Forelimb muscle (tissue), 1 donor: ENCODE results near the gene SMC6. TPM values are rescaled to one million over a fixed set of nuclear protein-coding genes. Genes with fewer than 3 reads are reported as not detected.

Source experiments
- DNase-seq: peaks from one replicate; pipeline ENCODE4 v3.0.0-alpha.2; 2013; ENCODE audit warnings: low read depth
- polyA plus RNA-seq: library from polyadenylated mRNA; unstranded; fragments of 120-200 nt; gene quantifications from one replicate; pipeline ENCODE4 v1.2.1, GENCODE V29; 2013; ENCODE audit not compliant: insufficient read length

Gene SMC6
- polyA plus RNA-seq, 1 donor, result 42.1 TPM

DNA sequence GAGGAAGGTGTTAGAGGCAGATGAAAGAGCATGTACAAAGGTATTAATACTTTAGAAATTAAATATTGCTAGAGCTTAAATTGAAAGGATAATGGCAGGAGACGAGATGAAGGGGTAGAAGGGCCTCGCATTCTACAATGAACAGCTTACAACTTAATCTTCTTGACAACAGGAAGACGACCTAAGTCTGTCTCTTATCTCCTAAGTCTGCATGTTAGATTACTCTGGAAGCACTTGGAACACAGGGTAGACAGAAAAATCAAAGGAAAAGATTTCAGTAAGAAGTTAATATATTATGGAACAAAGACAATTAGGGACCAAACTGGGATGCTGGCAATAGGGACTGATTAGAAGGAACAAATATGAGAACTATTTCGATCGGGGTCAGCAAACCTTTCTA, 34.9 kb downstream of the SMC6 start:
- DNase-seq, result no peak

- DNase-seq, result no peak
These were observed 35.9 kb downstream of the SMC6 start for GRCh38 chr2:17717666-17718065.

DNA sequence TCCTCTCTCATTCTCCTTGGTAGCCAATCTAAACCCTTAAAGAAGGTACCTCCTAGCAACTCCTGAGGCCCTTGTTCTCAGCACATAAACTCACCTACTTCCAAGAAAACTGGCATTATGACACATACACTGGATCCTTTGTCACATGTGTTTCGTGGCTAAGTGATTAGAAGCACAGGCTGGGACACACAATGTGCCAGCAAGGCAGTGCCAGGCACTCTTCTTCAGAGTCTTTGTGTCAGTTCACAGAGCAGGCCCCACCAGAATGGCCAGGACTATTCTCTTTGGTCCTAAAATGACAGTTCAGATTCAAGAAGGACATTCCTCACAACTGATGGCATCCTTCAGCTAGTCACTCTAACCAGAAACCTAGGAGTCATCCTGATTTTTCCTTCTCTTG, 40.3 kb downstream of the SMC6 start:
- DNase-seq, result no peak

DNA sequence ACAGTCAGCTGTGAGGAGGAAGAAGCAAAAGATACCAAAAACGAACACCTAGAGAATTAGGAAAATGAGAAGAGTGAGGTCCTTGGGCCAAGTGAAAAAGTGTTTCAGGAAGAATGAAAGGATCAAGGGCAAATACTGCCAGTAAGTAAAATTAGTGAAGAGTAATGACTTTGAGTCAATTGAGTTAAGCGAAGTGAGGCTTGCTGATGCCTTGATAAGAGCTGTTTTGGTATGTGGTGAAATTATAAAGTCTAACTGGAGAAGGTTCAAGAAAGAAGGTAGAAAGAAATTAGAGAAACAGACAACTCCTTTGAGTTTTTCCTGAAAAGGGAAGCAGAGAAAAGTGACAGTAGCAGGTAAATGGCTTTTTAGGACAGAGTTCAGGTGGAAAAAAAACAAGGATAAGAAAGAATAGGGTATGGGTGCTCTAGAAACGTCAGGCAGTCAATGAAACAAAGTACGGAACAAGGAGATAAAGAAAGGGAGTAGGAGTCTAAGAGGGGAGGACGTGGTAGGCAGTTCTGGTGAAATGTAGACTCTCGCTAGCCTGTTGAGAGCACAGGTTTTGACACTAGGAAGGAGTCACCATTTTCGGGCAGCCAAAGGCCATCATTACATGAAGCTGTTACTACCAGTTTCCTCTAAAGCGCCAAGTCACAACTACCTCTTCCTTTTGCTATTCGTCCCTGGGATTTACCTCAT, 42.9 kb downstream of the SMC6 start:
- DNase-seq, result no peak

- no peak for DNase-seq
These were observed 43.7 kb downstream of the SMC6 start for GRCh38 chr2:17709897-17710296.

DNA sequence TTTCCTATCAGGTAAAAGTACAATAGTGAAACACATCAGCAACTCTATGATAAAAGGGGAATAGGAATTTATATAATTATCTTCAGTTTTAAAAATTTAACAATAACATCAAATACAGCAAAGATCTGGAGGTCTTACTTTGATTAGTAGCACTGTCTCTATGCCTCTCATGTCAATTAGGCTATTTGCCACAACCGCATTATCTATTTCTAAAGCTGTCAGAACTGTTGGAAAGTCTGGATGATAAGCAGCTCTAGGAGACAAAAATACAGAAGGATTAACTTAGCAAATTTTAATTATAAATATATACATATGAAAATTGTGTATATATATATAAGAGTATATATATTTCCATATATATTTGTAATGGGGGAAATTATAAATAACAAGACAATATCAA, 45.1 kb downstream of the SMC6 start:
- DNase-seq, result no peak

DNA sequence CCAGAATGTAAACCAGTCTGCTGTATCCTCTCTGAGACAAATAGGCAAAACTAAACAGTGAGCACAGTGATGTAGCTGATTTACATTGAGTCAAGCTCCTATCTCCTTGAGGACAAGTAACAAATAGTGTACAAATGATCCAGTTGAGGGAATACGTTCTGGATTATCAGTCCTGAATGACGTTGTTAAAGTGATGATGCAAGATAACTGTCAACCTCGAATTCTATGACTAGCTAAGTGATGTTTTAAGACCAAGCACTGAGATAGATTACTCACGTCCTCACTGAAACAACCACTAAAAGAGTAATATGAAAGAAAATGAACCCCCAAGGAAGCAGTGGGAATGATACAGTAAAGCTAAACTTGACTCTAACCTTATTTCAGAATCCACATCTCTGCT, 46.8 kb downstream of the SMC6 start:
- no peak for DNase-seq

- no peak for DNase-seq
These were observed 62.8 kb downstream of the SMC6 start for GRCh38 chr2:17690776-17691175.

GRCh38 chr2:17689010-17689409, 64.6 kb downstream of the SMC6 start:
- DNase-seq, result no peak

GRCh38 chr2:17688600-17688999, 65.0 kb downstream of the SMC6 start:
- DNase-seq, result no peak

- DNase-seq, result no peak
These were observed 69.6 kb downstream of the SMC6 start for GRCh38 chr2:17683981-17684380.

DNA sequence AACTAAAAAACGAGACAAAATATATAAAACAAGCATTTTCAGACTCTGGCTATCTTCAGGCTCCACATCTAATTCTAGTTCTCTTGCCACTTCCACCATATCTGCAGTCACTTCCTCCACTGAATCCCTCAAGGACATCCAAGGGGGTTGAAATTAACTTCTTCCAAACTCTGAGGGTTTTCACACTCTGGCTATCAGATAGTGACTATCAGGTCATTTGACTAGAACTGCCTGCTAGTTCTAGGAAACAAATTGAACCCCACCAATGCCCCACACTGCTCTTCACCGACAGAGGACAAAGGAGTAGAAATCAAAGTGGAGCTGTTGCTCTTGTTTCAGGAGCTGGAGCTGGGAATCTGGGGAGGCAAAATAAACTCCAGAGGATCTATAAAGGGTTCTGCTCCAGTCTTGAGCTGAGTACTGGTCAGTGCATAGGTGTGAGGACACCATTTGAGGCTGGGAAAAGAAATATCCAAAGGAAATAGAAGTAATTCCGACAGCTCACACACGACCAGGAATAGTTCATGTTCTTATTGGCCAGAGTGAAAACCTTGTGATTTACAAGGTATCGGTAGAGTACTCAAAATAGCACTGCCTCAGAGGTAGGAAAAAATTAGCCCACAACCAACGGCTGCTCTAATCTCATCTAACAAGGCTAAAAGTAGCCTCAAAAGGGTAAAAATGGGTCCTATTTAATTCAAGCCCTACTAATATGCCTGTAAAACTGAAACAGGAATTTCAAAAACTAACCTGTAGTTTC, 71.3 kb downstream of the SMC6 start:
- no peak for DNase-seq

GRCh38 chr2:17680119-17680518, 73.5 kb downstream of the SMC6 start:
- no peak for DNase-seq

DNA sequence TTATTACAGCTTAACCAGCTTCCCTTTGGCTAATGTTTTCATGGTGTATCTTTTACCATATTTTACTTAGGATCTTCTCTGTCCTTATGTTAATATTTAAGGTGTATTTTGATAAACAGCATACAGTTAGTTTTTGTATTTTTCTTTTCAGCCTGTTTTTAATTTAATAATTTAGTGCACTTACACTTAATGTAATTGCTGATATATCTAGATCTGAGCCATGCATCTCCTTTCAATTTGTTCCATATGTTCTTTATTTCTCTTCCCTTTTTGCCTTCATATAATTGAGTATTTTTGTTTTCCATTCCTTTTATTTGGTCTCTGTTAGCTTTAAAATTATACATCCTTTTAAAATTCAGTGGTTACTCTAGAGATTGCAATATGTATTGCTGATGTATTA, 78.8 kb downstream of the SMC6 start:
- no peak for DNase-seq

DNA sequence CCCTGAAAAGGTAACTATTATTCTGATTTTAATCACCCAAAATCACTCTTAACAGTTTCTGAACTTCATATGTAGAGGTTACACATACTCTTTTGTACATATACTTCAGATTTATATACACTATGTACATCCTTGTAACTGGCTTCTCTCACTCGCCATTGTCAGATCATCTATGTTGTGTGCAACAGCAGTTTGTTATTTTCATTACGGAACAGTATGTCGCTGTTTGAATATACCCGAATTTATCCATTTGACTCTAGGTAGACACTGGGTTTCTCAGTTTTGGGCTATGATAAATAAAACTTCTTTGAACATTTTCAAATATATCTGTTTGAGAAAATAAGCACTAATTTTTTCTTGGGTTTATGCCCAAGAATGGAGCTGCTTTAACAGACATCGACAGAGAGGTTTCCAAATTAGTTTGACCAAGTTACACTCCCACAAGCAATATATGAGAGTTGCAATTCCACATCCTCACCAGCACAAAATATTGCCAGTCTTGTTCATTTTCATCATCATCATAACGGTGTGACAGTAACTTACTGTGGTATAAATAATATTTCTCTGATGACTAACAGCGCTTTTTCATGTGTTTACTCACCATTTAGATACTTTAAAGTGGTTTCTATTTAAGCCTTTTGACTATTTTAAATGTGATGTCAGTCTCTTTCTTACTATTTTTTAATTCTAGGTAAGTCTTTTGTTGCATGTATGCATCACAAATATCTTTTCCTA, 80.9 kb downstream of the SMC6 start:
- DNase-seq, result no peak

GRCh38 chr2:17667898-17668297, 85.7 kb downstream of the SMC6 start:
- DNase-seq, result no peak

- DNase-seq, result no peak
These were observed 89.1 kb downstream of the SMC6 start for GRCh38 chr2:17664534-17664933.

GRCh38 chr2:17662723-17663122, 90.9 kb downstream of the SMC6 start:
- DNase-seq, result no peak

DNA sequence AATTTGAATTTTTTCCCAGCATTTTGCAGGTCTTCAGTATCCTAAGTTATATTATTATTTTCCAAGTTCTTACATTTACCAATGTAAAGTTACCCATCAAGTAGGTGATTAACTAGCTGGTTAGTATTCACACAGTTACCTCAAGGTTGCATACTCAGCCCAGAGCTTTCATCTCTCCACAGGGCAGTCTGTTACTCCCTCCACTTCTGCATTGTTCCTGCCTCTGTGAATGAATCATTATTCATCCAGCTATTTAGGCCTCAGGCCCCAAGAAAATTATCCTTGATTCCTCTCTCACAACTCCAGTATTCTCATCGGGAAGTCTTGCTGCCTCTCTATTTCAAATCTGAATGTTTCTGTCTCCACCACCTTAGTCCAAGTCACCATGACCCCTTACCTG, 92.2 kb downstream of the SMC6 start:
- no peak for DNase-seq

DNA sequence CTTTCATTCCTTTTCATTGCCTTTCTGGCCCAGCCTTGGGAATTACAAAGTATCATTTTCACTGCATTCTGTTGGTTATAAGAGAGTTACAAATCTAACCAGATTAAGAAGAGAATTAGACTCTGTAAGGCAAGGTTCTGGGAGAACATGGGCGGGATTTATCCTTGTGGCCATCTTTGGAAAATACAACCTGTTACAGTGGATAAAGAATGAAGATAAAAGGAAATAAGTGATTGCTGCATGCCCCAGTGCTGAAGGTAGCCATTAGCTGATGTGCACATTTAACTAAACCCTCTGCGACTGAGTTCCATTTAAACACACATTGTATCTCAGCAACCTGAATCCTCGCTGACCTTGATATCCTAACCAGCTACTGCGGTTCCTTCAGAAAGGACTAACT, 93.4 kb downstream of the SMC6 start:
- no peak for DNase-seq

GRCh38 chr2:17658251-17658843, 95.3 kb downstream of the SMC6 start:
- DNase-seq, result no peak

DNA sequence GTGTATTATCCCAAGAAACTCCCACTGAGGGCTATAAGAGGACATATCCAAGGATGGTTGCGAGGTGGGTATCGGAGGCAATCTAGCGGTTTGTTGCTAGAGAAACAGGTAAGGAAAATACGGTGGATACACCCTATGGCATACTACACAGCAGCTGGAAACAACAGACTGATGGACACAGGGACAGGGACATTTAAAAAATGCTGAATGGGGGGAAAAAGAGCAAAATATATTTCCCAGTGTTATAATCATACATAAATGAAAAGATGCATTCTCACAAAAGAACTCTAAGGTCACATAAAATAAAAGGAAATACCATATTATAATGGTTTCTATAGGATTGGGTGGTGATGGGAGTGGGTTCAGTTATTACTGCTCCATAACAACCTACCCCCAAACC, 95.9 kb downstream of the SMC6 start:
- no peak for DNase-seq
